HG02571 (cell line): ENCODE measurements around the gene ASXL1.
"Not testable (repeated sequence)": the region's sequence is repeated elsewhere in the genome, so short reads cannot be mapped to it uniquely, and the experiment has no call there.

Experiments used
- ATAC-seq: cut with Tn5 transposase; IDR thresholded peaks from one replicate; pipeline ENCODE4 v1.9.1; 2021; ENCODE audit warnings: mild to moderate bottlenecking, moderate library complexity; ENCODE audit not compliant: unreplicated experiment

Gene ASXL1

GRCh38 chr20:32336918-32337347 is 21.2 kb upstream of the ASXL1 start:
- ATAC-seq, result no peak

- no peak for ATAC-seq
Measured at GRCh38 chr20:32337937-32338661, 20.0 kb upstream of the ASXL1 start.

GRCh38 chr20:32338665-32339064 is 19.5 kb upstream of the ASXL1 start:
- ATAC-seq, result no peak

- ATAC-seq, result no peak
Measured at GRCh38 chr20:32339116-32339515, 19.0 kb upstream of the ASXL1 start.

- ATAC-seq, result not testable (repeated sequence)
Measured at GRCh38 chr20:32341053-32341452, 17.1 kb upstream of the ASXL1 start.

- no peak for ATAC-seq
Measured at GRCh38 chr20:32343439-32343838, 14.7 kb upstream of the ASXL1 start.

GRCh38 chr20:32344835-32345506 is 13.2 kb upstream of the ASXL1 start:
- ATAC-seq, result no peak

GRCh38 chr20:32348207-32348606 is 9.9 kb upstream of the ASXL1 start:
- no peak for ATAC-seq

- no peak for ATAC-seq
Measured at GRCh38 chr20:32350421-32350820, 7.7 kb upstream of the ASXL1 start.

GRCh38 chr20:32352121-32352720 is 5.9 kb upstream of the ASXL1 start:
- no peak for ATAC-seq

- ATAC-seq, result no peak
Measured at GRCh38 chr20:32353848-32354496, 4.2 kb upstream of the ASXL1 start.

GRCh38 chr20:32354592-32355416 is 3.3 kb upstream of the ASXL1 start:
- ATAC-seq, result no peak

- ATAC-seq, result no peak
Measured at GRCh38 chr20:32355417-32355841, 2.7 kb upstream of the ASXL1 start.

- ATAC-seq, result not testable (repeated sequence)
Measured at GRCh38 chr20:32355907-32356621, 2.1 kb upstream of the ASXL1 start.

GRCh38 chr20:32356622-32357374 is 1.3 kb upstream of the ASXL1 start:
- ATAC-seq, result no peak

- ATAC-seq, result no peak
Measured at GRCh38 chr20:32357375-32357868, 709 bp upstream of the ASXL1 start.

GRCh38 chr20:32358632-32358882 is 426 bp downstream of the ASXL1 start:
- ATAC-seq, result no peak

GRCh38 chr20:32358883-32359632 is 927 bp downstream of the ASXL1 start:
- peak; percentile 30 for ATAC-seq
